Activated naive CD8-positive, alpha-beta T cell treated with anti-CD3 and anti-CD28 coated beads, Interleukin-2, amount 10 ng/mL, durations not matched to agents 7 days and 5 days (primary cell): ENCODE measurements around the gene PIK3R4. TPM values are rescaled to one million over a fixed set of nuclear protein-coding genes. Genes with fewer than 3 reads are reported as not detected.

ENCODE experiments used
- ATAC-seq: fragments of 150-1000 bp; cut with Tn5 transposase; one replicate; pipeline ENCODE4 v1.10.0; 2021; ENCODE audit warnings: low read depth, moderate library complexity
- POLR2A ChIA-PET: fragments of 350-600 bp; sonication (Branson Sonifier 250); formaldehyde crosslinking; loops from one replicate; lab custom pipeline; 2021; ENCODE audit warnings: antibody characterized with exemption; lab: Charles Lee
- DNase-seq: peaks from one replicate; pipeline ENCODE4 v3.0.0; 2021
- H3K27ac Mint-ChIP-seq: one replicate; pipeline ENCODE4 v1.8.0; 2022; ENCODE audit warnings: mild to moderate bottlenecking, mixed read lengths
- H3K27me3 Mint-ChIP-seq: one replicate; pipeline ENCODE4 v1.8.0; 2022; ENCODE audit warnings: mild to moderate bottlenecking, moderate library complexity, mixed read lengths
- H3K36me3 Mint-ChIP-seq: one replicate; pipeline ENCODE4 v1.8.0; 2021; ENCODE audit warnings: mild to moderate bottlenecking, mixed read lengths
- H3K4me1 Mint-ChIP-seq: one replicate; pipeline ENCODE4 v1.8.0; 2021; ENCODE audit warnings: mixed read lengths
- H3K4me3 Mint-ChIP-seq: one replicate; pipeline ENCODE4 v1.8.0; 2022; ENCODE audit warnings: mild to moderate bottlenecking, moderate library complexity, mixed read lengths
- H3K9me3 Mint-ChIP-seq: one replicate; pipeline ENCODE4 v1.8.0; 2021; ENCODE audit warnings: mixed read lengths
- total RNA-seq, 2 experiments: library from RNA; stranded (reverse); gene quantifications; one replicate each; pipeline ENCODE4 v1.2.3, GENCODE V29; 2021

PIK3R4 gene
- total RNA-seq, 2 experiments from 2014 or later = 26.2 to 31.6 TPM

- ATAC-seq = no peak
These were observed 110.7 kb downstream of the PIK3R4 start for GRCh38 chr3:130635978-130636377.

GRCh38 chr3:130635285-130635684 is 111.3 kb downstream of the PIK3R4 start:
- peaks cover 5% of the 10 kb centered on the region for H3K27me3 Mint-ChIP-seq
- H3K36me3 Mint-ChIP-seq = no peaks in the 10 kb centered on the region
- no peak overlapping the region for H3K27ac Mint-ChIP-seq
- H3K9me3 Mint-ChIP-seq = no peaks in the 10 kb centered on the region
- no peak overlapping the region for H3K4me3 Mint-ChIP-seq
- DNase-seq = no peak
- ATAC-seq = no peak
- no peaks in the 10 kb centered on the region for H3K4me1 Mint-ChIP-seq
- POLR2A ChIA-PET = no interaction called here

More at GRCh38 chr3:130635978-130636377, 110.7 kb downstream of the PIK3R4 start:
- H3K4me3 Mint-ChIP-seq = no peak overlapping the region
- no peaks in the 10 kb centered on the region for H3K4me1 Mint-ChIP-seq
- H3K27me3 Mint-ChIP-seq = peaks cover 9% of the 10 kb centered on the region
- no peaks in the 10 kb centered on the region for H3K9me3 Mint-ChIP-seq
- H3K27ac Mint-ChIP-seq = no peak overlapping the region
- POLR2A ChIA-PET = no interaction called here
- no peaks in the 10 kb centered on the region for H3K36me3 Mint-ChIP-seq
- no peak for DNase-seq

Other genes starting within 250 kb of the PIK3R4 start
- not detected for gene COL6A6, start 229.7 kb downstream of the PIK3R4 start, total RNA-seq
- gene ATP2C1, start 147.3 kb upstream of the PIK3R4 start, total RNA-seq = 10 to 100 TPM; 51.3 to 56.2 TPM